Muscle layer of duodenum (tissue), 2 donors: Measurements from ENCODE around the gene CHEK2.
"Not testable (repeated sequence)": the region's sequence is repeated elsewhere in the genome, so short reads cannot be mapped to it uniquely, and the experiment has no call there.

Experiments
- H3K27ac ChIP-seq: one replicate; pipeline ENCODE4 v1.7.0; 2013; ENCODE audit warnings: mild to moderate bottlenecking, low read length
- H3K27me3 ChIP-seq: one replicate; pipeline ENCODE4 v1.7.0; 2013; ENCODE audit warnings: low read depth, mild to moderate bottlenecking, control low read depth, low read length
- H3K36me3 ChIP-seq, 2 donors: one replicate each; pipeline ENCODE4 v1.7.0; 2013; ENCODE audit warnings: low read length in 2 of 2, control low read depth in 1 of 2, mild to moderate bottlenecking in 1 of 2; ENCODE audit not compliant: insufficient read depth in 2 of 2, control insufficient read depth in 1 of 2
- H3K4me1 ChIP-seq, 2 donors: one replicate each; pipeline ENCODE4 v1.7.0; 2013; ENCODE audit warnings: low read length in 2 of 2, mild to moderate bottlenecking in 2 of 2, control low read depth in 1 of 2, moderate library complexity in 1 of 2; ENCODE audit not compliant: insufficient read depth in 2 of 2, control insufficient read depth in 1 of 2
- H3K4me3 ChIP-seq, 2 donors: one replicate each; pipeline ENCODE4 v1.7.0; 2013; ENCODE audit warnings: low read length in 2 of 2, low read depth in 1 of 2, mild to moderate bottlenecking in 1 of 2
- H3K9me3 ChIP-seq, 2 donors: one replicate each; pipeline ENCODE4 v1.7.0; 2013; ENCODE audit warnings: low read length in 2 of 2, control low read depth in 1 of 2, mild to moderate bottlenecking in 1 of 2; ENCODE audit not compliant: control insufficient read depth in 1 of 2
- donor health status: healthy.

CHEK2 gene

DNA sequence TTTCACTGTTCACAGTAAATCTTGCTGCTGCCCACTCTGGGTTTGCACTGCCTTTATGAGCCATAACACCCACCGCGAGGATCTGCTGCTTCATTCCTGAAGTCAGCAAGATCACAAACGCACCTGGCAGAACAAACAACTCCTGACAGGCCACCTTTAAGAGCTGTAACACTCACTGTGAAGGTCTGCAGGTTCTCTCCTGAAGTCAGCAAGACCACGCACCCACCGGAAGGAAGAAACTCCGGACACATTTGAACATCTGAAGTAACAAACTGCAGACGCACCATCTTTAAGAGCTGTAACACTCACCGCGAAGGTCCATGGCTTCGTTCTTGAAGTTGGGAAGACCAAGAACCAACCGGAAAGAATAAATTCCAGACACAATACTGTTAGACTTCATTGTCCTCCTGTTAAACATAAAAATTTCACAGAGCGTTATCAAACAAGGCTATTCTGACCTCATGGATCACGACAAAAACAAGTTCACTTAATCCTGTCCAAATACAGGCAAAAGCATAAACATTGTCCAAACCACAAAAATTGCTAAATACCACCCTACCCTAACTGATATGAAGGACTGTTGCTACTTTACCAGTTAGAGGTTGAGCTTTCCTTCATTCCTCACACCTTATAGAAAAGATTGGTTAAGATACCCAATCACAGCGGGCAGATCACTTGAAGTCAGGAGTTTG lies 27.9 kb upstream of the CHEK2 start:
- Histone ChIP-seq H3K9me3 (no peaks in the 10 kb centered on the region), H3K27me3 (no peaks in the 10 kb centered on the region), H3K4me1 (peaks cover 0 to 10% of the 10 kb centered on the region in 2 donors), H3K36me3 (peaks cover 0 to 8% of the 10 kb centered on the region in 2 donors), H3K27ac (no peak overlapping the region), H3K4me3 (no peak overlapping the region)

DNA sequence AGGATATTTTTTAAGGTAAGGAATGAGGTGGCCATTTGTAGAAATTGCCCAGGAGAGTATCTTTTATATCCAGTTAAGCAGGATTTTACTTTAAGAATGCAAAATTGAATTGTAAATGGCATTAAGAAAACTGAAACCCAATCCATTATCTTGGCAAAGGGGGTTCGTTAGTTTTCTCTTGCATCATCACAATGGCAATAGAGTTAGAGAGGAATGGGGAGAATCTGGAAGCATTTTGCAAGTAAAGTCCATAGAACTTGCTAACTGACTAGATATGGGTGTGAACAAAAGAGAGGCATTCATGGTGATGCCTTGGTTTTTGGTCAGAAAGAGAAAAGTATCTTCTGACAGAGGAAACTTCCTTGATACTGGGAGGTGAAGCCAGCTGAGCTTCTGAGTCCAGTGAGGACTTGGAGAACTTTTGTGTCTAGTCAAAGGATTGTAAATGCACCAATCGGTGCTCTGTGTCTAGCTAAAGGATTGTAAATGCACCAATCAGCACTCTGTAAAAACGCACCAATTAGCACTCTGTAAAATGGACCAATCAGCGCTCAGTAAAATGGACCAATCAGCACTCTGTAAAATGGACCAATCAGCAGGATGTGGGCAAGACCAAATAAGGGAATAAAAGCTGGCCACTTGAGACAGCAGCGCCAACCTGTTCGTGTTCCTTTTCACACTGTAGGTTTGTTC lies 27.2 kb upstream of the CHEK2 start:
- Histone ChIP-seq H3K9me3 (no peaks in the 10 kb centered on the region), H3K27me3 (no peaks in the 10 kb centered on the region), H3K36me3 (peaks cover 0 to 8% of the 10 kb centered on the region in 2 donors), H3K27ac (no peak overlapping the region), H3K4me1 (peaks cover 0 to 3% of the 10 kb centered on the region in 2 donors), H3K4me3 (no peak overlapping the region)

DNA sequence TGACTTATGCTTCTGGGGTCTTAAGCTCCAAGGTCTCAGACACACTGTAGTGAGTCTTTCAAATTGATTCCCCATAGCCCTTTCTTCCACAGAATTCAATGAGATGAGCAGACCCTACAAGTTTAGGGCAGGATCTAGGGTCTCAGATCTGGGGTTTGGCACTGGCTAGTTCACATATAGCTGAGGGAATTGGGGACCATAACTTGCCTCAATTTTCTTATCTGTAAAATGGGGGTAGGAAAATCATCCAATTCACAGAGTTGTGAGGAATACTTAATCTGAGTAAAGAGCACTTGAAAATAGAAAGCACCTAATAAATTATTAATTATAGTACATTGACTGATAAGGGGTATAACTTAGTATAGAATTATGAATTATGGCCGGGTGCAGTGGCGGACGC lies 25.0 kb upstream of the CHEK2 start:
- Histone ChIP-seq H3K27ac (no peak overlapping the region), H3K4me1 (no peaks in the 10 kb centered on the region), H3K36me3 (no peaks in the 10 kb centered on the region), H3K9me3 (no peaks in the 10 kb centered on the region), H3K27me3 (no peaks in the 10 kb centered on the region), H3K4me3 (no peak overlapping the region)

DNA sequence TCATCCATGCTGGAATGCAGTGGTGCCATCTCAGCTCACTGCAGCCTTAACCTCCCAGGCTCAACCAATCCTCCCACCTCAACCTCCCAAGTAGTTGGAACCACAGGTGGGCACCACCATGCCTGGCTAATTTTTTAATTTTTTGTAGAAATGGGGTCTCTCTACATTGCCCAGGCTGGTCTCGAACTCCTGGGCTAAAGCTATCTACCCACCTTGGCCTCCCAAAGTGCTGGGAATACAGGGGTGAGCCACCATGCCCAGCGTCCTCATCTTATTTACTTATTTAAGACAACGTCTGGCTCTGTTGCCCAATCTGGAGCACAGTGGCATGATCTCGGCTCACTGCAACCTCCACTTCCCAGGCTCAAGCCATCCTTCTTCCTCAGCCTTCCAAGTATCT lies 20.4 kb upstream of the CHEK2 start:
- H3K36me3 ChIP-seq, H3K9me3 ChIP-seq, H3K4me1 ChIP-seq, H3K27me3 ChIP-seq, H3K4me3 ChIP-seq, H3K27ac ChIP-seq: not testable (repeated sequence)

DNA sequence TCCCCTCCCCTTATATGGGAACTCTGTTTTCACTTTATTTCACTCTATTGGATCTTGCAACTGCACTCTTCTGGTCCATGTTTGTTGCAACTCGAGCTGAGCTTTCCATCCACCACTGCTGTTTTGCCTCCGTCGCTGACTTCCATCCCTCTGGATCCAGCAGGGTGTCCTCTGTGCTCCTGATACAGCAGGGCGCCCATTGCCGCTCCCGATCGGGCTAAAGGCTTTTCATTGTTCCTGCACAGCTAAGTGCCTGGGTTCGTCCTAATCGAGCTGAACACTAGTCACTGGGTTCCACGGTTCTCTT lies 19.8 kb upstream of the CHEK2 start:
- no peak overlapping the region for H3K27ac ChIP-seq
- H3K4me1 ChIP-seq: peaks cover 0 to 5% of the 10 kb centered on the region in 2 donors
- no peaks in the 10 kb centered on the region for H3K27me3 ChIP-seq
- H3K4me3 ChIP-seq: no peak overlapping the region
- H3K36me3 ChIP-seq: no peaks in the 10 kb centered on the region
- no peaks in the 10 kb centered on the region for H3K9me3 ChIP-seq

DNA sequence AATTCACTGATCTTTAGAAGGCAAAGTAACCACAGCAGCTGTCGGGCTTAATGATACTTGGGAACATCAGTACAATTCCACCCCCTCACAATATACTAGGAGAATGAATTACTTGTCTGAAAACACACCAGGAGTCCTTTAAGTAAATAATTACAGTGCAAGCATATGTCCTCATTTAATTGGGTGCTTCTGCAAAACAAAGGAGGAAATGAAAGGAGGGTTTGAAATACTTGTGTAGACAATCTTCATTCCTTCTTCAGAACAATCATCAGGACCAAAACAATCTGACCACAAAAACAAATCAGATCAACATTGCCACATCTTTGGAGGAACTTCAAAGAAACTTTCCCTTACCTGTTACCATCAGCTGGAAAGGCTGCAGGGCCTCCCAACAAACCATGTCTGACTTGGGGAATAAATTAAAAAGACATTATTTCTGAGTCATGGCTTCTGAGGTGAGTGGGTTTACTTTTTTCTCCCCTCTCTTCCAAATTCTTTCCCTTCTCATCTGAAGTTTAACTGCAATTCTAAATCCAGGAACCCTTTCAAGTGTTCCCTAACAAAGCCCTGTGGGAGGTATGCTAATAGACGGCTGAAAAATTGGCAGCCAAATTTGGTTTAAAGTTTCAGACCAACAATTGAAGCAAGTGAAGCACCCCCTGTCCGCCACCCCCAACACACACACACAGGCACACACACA lies 18.4 kb upstream of the CHEK2 start:
- Histone ChIP-seq H3K4me3 (no peak overlapping the region), H3K4me1 (peaks cover 0 to 5% of the 10 kb centered on the region in 2 donors)

DNA sequence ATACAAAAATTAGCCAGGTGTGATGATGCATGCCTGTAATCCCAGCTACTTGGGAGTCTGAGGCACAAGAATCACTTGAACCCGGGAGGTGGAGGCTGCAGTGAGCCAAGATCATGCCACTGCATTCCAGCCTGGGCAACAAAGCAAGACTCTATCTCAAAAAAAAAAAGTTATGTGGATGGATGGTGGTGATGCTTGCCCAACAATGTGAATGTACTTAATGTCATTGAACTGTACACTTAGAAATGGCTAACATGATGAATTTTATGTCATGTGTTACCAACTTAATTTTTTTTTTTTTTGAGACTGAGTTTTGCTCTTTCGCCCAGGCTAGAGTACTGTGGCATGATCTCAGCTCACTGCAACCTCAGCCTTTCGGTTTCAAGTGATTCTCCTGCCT lies 12.9 kb upstream of the CHEK2 start:
- not testable (repeated sequence) for H3K36me3 ChIP-seq, H3K27ac ChIP-seq, H3K9me3 ChIP-seq, H3K4me1 ChIP-seq, H3K4me3 ChIP-seq, H3K27me3 ChIP-seq

More for the DNA sequence above, 18.4 kb upstream of the CHEK2 start:
- Histone ChIP-seq H3K36me3 (no peaks in the 10 kb centered on the region), H3K27ac (no peak overlapping the region), H3K9me3 (no peaks in the 10 kb centered on the region), H3K27me3 (no peaks in the 10 kb centered on the region)

DNA sequence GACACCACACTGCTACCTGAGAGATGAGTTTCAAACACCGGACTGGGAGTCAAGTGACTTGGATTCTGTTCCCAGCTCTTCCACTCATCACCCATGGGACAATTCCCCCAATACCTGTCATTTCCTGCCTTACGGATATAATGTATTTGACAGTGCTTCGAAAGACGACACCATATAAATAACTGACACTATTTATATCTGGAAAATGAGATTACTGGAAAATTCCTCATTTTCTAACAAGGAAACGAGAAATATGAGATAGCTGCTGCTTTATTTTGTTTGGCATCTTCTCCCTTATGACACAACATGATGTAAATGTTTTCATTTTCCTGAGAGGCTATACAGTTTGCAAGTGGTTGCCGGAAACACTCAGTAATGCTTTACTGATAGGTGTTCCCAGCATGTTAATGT lies 8.9 kb upstream of the CHEK2 start:
- no peaks in the 10 kb centered on the region for H3K27me3 ChIP-seq
- H3K36me3 ChIP-seq: peaks cover 16 to 29% of the 10 kb centered on the region in 2 donors
- no peaks in the 10 kb centered on the region for H3K9me3 ChIP-seq
- no peak overlapping the region for H3K27ac ChIP-seq
- H3K4me3 ChIP-seq: no peak overlapping the region
- no peaks in the 10 kb centered on the region for H3K4me1 ChIP-seq

DNA sequence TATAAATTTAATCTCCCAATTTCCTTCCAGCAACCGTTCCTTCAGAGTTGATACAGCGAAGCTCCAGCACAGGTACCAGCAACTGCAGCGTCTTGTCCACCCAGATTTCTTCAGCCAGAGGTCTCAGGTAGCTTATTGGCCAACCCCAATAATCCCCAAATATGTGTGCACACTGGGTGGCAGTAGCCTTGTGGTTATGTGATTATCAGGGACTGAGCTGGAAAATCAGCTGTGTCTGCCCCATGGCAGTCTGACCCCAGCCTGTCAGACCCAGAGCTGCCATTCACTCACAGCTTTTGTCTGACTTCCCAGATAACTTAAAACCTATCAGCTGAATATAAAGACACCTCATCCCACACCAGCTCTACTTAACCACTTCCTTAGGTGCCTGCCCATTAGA lies 2.2 kb upstream of the CHEK2 start:
- H3K9me3 ChIP-seq: no peaks in the 10 kb centered on the region
- H3K4me1 ChIP-seq: peaks cover 0 to 15% of the 10 kb centered on the region in 2 donors
- no peak overlapping the region for H3K27ac ChIP-seq
- H3K36me3 ChIP-seq: peaks cover 24 to 40% of the 10 kb centered on the region in 2 donors
- H3K27me3 ChIP-seq: no peaks in the 10 kb centered on the region
- no peak overlapping the region for H3K4me3 ChIP-seq

DNA sequence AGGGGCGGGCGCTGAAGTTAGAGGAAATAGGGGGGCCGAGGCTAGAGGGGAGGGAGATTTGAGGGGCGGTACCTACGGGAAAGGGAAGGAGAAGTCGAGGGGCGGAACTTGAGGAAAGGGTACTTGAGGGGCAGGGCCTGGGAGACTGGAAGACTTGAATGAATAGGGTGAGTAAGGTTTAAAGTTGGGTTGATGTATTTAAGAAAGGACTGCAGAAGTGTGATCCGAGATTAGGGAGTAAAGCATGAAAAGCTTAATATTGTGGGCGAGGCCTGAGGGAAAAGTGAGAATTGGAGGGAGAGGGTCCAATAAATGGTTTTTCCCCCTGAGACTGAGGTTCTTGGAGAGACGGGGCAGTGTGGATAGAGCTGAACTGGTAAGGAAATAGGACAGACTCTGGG lies 942 bp upstream of the CHEK2 start:
- peaks cover 0 to 15% of the 10 kb centered on the region in 2 donors for H3K4me1 ChIP-seq
- peak overlapping the region; percentile 97 for H3K27ac ChIP-seq
- peak overlapping the region; percentile 85 to 92 for H3K4me3 ChIP-seq
- no peaks in the 10 kb centered on the region for H3K27me3 ChIP-seq
- H3K9me3 ChIP-seq: no peaks in the 10 kb centered on the region
- H3K36me3 ChIP-seq: peaks cover 20 to 35% of the 10 kb centered on the region in 2 donors

DNA sequence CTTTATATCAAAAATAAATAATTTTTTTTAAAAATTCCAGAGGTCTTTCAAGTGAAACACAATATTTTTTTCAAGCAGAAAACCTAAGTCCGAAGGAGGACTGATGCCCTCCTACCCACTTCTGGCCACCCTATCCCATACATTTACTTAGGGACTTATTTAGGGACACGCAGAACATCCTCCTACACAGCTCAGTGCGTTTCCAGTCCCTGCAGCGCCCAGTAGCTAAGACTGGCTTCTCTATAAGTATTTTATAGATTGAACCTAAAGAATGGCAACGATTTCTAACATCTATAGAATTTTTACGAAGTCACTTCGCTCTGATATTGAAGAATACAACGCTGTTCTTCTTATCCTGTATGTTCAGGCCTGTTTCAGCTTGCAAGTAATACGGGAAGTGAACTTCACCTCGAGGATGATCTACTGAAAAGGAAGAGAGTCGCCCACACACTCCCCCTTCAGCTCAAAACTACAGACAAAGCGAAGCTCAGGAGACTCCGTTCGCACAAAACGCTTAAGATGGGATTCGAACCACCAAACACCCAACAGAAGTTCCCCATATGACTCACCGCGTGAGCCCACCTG lies 328 bp downstream of the CHEK2 start:
- Histone ChIP-seq H3K36me3 (peaks cover 13 to 24% of the 10 kb centered on the region in 2 donors), H3K27ac (peak overlapping the region; percentile 45), H3K4me1 (peaks cover 0 to 15% of the 10 kb centered on the region in 2 donors), H3K27me3 (no peaks in the 10 kb centered on the region), H3K9me3 (no peaks in the 10 kb centered on the region), H3K4me3 (peak overlapping the region; percentile 85 to 92)
